HG03469 (cell line): ENCODE results near the gene GBX2.

Experiments
- ATAC-seq: cut with Tn5 transposase; IDR thresholded peaks from one replicate; pipeline ENCODE4 v1.9.1; 2021; ENCODE audit warnings: mild to moderate bottlenecking, moderate library complexity, moderate number of reproducible peaks; ENCODE audit not compliant: unreplicated experiment

GBX2 gene

GRCh38 chr2:236120829-236121228 is 47.4 kb downstream of the GBX2 start:
- ATAC-seq, result no peak

- no peak for ATAC-seq
These were observed 48.0 kb downstream of the GBX2 start for GRCh38 chr2:236120141-236120601.

GRCh38 chr2:236119476-236119875 is 48.7 kb downstream of the GBX2 start:
- no peak for ATAC-seq

GRCh38 chr2:236119003-236119402 is 49.2 kb downstream of the GBX2 start:
- no peak for ATAC-seq

- no peak for ATAC-seq
These were observed 50.3 kb downstream of the GBX2 start for GRCh38 chr2:236117861-236118269.

- ATAC-seq, result no peak
These were observed 50.8 kb downstream of the GBX2 start for GRCh38 chr2:236117401-236117800.
